Activated B cell treated with CpG ODN at 0.5 μM for 24 hours (primary cell): ENCODE data around the gene DNM1. TPM values are rescaled to one million over a fixed set of nuclear protein-coding genes. Genes with fewer than 3 reads are reported as not detected.

Source experiments
- ATAC-seq: fragments of 200-7000 bp; cut with Tn5 transposase; one replicate; pipeline ENCODE4 v1.10.0; 2021; ENCODE audit warnings: low read depth, mild to moderate bottlenecking, moderate library complexity
- CTCF ChIA-PET: fragments of 350-600 bp; sonication (Branson Sonifier 250); formaldehyde crosslinking; loops from one replicate; lab custom pipeline; 2021; ENCODE audit warnings: antibody characterized with exemption; lab: Charles Lee
- POLR2A ChIA-PET: fragments of 350-600 bp; sonication (Branson Sonifier 250); formaldehyde crosslinking; loops from one replicate; lab custom pipeline; 2021; ENCODE audit warnings: antibody characterized with exemption; lab: Charles Lee
- DNase-seq: peaks from one replicate; pipeline ENCODE4 v3.0.0; 2022
- H3K27ac Mint-ChIP-seq: one replicate; pipeline ENCODE4 v1.8.0; 2020; ENCODE audit warnings: mixed read lengths
- H3K27me3 Mint-ChIP-seq: one replicate; pipeline ENCODE4 v1.8.0; 2021; ENCODE audit warnings: mixed read lengths
- H3K36me3 Mint-ChIP-seq: one replicate; pipeline ENCODE4 v1.8.0; 2021; ENCODE audit warnings: low read depth, mixed read lengths
- H3K4me1 Mint-ChIP-seq: one replicate; pipeline ENCODE4 v1.8.0; 2021; ENCODE audit warnings: mixed read lengths
- H3K4me3 Mint-ChIP-seq: one replicate; pipeline ENCODE4 v1.8.0; 2020; ENCODE audit warnings: mild to moderate bottlenecking, mixed read lengths
- H3K9me3 Mint-ChIP-seq: one replicate; pipeline ENCODE4 v1.8.0; 2020; ENCODE audit warnings: mixed read lengths
- intact Hi-C: fragments of 100-400 bp; cut with micrococcal nuclease; formaldehyde crosslinking; loops from one replicate; pipeline ENCODE4 v1.15.1; 2024
- total RNA-seq: library from RNA; stranded (reverse); gene quantifications from 2 replicates; pipeline ENCODE4 v1.2.3, GENCODE V29; 2022
- TF ChIP-seq, protein P1 (sequence below): fragments of 200-600 bp; IDR thresholded peaks from one replicate; pipeline ENCODE4 v1.8.0; 2022; ENCODE audit warnings: antibody characterized with exemption, mild to moderate bottlenecking

DNM1 gene
- total RNA-seq, 1 donor from 2014 or later, result 0.86 TPM

DNA sequence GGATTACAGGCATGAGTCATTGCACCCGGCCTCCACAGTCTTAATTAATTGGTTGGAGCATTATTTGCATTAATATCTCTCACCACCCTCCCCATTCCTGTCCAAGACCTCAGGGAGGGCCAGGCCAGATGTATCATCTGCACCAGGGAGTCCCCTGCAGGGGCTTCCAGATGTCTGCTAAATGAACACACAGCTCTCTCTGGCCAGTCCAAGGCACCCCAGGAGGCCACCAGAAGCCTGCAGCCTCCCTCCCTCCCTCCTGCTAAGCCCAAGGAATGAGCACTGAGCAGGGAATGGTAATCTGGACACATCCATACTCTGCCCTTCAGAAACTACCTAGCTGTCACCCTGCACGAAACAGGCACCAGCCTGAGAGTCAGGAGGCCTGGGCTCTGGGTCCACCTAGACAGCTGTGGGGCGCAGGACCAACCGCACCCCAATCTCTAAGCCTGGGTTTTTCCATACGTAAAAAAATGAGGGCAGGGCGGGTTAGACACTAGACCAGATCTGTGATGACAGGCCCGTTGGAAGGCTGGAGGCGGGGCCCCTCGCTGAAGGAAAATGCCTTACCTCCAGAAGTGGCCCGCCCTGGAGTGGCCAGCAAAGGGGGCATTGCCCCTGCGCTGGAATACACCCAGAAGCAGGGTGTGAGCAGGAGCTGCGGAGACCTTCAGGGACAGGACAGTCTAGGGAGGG is 20.1 kb upstream of the DNM1 start:
- peaks cover under 1% of the 10 kb centered on the region for H3K4me1 Mint-ChIP-seq
- ChIA-PET CTCF (no interaction called here), POLR2A (interaction anchor here (0.5 kb wide), 1 partner anchor 10 kb away, joined by 4 read pairs; no protein-coding TSS in a partner anchor)
- no peak overlapping the region for H3K4me3 Mint-ChIP-seq
- no peak for ATAC-seq
- no peak overlapping the region for H3K27ac Mint-ChIP-seq
- H3K36me3 Mint-ChIP-seq, result peaks cover 70% of the 10 kb centered on the region
- H3K27me3 Mint-ChIP-seq, result no peaks in the 10 kb centered on the region
- no peaks in the 10 kb centered on the region for H3K9me3 Mint-ChIP-seq
- TF ChIP-seq, protein P1, sequence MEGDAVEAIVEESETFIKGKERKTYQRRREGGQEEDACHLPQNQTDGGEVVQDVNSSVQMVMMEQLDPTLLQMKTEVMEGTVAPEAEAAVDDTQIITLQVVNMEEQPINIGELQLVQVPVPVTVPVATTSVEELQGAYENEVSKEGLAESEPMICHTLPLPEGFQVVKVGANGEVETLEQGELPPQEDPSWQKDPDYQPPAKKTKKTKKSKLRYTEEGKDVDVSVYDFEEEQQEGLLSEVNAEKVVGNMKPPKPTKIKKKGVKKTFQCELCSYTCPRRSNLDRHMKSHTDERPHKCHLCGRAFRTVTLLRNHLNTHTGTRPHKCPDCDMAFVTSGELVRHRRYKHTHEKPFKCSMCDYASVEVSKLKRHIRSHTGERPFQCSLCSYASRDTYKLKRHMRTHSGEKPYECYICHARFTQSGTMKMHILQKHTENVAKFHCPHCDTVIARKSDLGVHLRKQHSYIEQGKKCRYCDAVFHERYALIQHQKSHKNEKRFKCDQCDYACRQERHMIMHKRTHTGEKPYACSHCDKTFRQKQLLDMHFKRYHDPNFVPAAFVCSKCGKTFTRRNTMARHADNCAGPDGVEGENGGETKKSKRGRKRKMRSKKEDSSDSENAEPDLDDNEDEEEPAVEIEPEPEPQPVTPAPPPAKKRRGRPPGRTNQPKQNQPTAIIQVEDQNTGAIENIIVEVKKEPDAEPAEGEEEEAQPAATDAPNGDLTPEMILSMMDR, result no peak
- DNase-seq, result no peak
- intact Hi-C loops, result no loop called here

DNA sequence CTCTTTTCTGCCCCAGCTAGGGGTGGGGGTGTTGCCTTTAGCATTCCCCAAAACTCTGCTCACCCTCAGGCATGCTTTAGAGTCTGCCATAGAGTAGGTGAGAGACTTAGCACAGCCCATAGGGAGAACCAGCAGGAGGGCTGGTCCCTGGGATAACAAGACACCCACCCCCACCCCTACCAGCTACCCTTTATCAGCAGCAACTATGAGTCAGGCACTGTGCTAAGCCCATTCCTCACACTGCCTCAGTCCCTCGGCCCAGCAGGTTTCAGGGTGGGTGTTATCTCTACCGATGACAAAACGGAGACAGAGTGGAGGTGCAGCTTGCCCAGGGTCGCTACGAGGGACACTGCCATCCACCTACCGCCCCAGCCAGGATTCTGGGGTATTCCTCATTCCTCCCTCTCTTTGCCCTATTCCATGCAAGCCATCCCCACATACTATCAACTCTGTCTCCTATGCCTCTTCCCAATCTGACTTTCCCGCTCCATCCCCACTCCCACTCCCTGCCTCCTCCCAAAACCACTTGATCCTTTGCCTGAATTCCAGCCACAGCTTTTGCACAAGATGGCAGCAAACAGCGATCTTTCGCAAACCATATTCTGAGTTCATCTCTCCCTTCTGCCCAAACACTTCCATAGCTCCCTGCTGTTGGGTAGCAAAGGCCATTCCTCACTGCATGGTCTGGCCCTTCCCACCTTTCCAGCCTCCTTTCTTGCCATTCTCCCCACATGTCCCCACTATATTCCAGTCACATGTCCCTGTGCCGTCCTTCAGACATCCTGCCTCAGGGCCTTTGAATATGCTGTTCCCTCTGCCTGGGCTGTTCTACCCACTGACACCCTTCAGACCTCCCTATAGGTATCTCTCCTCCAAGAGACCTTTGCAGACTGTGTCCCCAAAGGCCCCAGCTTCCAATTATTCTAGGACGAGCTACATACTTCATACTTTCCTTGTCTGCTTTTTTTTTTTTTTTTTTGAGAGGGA is 16.9 kb upstream of the DNM1 start:
- Mint-ChIP-seq H3K9me3 (no peaks in the 10 kb centered on the region), H3K27me3 (no peaks in the 10 kb centered on the region), H3K4me1 (peaks cover 16% of the 10 kb centered on the region), H3K4me3 (no peak overlapping the region), H3K36me3 (peaks cover 59% of the 10 kb centered on the region), H3K27ac (no peak overlapping the region)
- intact Hi-C loops, result no loop called here
- CTCF ChIA-PET, result no interaction called here
- ATAC-seq, result no peak
- DNase-seq, result no peak
- TF ChIP-seq, protein P1, result no peak
- POLR2A ChIA-PET, result interaction anchor here (0.5 to 1.4 kb wide), 2 partner anchors 26 to 261 kb away, joined by 4 to 7 read pairs; partner anchors contain the start of gene BBLN

DNA sequence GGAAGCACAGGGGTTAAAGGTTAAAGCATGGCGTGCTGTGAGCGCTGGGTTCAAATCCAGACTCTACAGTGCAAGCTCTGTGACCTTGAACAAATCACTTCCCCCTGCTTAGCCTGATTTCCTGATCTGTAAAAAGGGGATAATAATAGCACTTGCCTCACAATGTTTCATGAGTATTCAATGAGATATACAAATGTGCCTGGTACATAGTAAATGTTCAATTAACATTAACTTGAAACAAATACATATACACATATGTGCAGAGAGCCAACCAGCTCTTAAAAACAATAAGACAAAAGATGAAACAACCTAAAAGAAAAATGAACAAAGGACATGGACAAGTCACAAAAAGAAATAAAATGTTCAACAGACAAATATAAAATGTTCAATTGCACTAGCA is 15.8 kb upstream of the DNM1 start:
- CTCF ChIA-PET, result no interaction called here
- Mint-ChIP-seq H3K4me3 (no peak overlapping the region), H3K36me3 (peaks cover 56% of the 10 kb centered on the region), H3K27ac (no peak overlapping the region), H3K27me3 (no peaks in the 10 kb centered on the region), H3K4me1 (peaks cover 21% of the 10 kb centered on the region), H3K9me3 (no peaks in the 10 kb centered on the region)
- DNase-seq, result no peak
- intact Hi-C loops, result no loop called here
- ATAC-seq, result no peak
- TF ChIP-seq, protein P1, result no peak
- POLR2A ChIA-PET, result interaction anchor here (0.5 to 1.4 kb wide), 2 partner anchors 27 to 260 kb away, joined by 4 to 7 read pairs; partner anchors contain the start of gene BBLN

DNA sequence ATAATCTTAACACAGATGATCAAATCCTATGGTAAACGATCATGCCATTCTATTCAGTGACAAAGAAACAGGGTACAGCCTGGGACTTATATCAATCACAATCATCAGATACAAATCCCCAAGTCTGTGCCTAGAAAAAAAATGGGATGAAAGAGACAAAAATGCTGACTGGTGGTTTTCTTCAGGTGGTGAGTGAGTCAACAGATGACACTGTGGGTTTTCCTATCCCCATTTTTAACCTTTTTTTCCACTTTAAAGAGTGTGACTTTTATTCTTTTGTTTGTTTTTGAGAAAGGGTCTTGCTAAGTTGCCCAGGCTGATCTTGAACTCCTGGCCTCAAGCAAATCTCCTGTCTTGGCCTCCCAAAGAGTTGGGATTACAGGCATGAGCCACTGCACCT is 15.0 kb upstream of the DNM1 start:
- Mint-ChIP-seq H3K9me3 (no peaks in the 10 kb centered on the region), H3K4me1 (peaks cover 25% of the 10 kb centered on the region), H3K36me3 (peaks cover 50% of the 10 kb centered on the region), H3K4me3 (no peak overlapping the region), H3K27me3 (no peaks in the 10 kb centered on the region), H3K27ac (no peak overlapping the region)
- CTCF ChIA-PET, result no interaction called here
- TF ChIP-seq, protein P1, result no peak
- ATAC-seq (no peak), DNase-seq (no peak)
- intact Hi-C loops, result no loop called here
- POLR2A ChIA-PET, result interaction anchor here (0.6 kb wide), 1 partner anchor 18 kb away, joined by 8 read pairs; no protein-coding TSS in a partner anchor
